Measurements from ENCODE around the gene UQCC3.
"Not testable (repeated sequence)": the region's sequence is repeated elsewhere in the genome, so short reads cannot be mapped to it uniquely, and the experiment has no call there.

UQCC3 gene, protein sequence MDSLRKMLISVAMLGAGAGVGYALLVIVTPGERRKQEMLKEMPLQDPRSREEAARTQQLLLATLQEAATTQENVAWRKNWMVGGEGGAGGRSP

DNA sequence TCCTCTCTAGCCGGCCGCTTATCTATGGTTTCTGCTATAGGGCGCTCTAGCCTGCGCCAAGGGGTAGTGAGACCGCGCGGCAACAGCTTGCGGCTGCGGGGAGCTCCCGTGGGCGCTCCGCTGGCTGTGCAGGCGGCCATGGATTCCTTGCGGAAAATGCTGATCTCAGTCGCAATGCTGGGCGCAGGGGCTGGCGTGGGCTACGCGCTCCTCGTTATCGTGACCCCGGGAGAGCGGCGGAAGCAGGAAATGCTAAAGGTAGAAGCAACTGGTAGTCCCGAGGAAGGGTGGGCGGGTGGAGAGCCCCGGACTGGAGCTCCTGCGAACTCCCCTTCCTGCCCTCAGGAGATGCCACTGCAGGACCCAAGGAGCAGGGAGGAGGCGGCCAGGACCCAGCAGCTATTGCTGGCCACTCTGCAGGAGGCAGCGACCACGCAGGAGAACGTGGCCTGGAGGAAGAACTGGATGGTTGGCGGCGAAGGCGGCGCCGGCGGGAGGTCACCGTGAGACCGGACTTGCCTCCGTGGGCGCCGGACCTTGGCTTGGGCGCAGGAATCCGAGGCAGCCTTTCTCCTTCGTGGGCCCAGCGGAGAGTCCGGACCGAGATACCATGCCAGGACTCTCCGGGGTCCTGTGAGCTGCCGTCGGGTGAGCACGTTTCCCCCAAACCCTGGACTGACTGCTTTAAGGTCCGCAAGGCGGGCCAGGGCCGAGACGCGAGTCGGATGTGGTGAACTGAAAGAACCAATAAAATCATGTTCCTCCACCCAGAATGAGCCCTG is at the start of gene UQCC3, which contains the start of gene LBHD1:
TSS of gene UQCC3 (plus strand) at position 66 of the 782 bp plus-strand sequence. CDS start at position 139, 73 bp downstream.
TSS of gene LBHD1 (minus strand) at position 660 of the 782 bp plus-strand sequence. CDS start 2,236 bp downstream, outside the sequence.
- DNase-seq (ENCODE audit: low spot score), result peak; percentile 88

DNA sequence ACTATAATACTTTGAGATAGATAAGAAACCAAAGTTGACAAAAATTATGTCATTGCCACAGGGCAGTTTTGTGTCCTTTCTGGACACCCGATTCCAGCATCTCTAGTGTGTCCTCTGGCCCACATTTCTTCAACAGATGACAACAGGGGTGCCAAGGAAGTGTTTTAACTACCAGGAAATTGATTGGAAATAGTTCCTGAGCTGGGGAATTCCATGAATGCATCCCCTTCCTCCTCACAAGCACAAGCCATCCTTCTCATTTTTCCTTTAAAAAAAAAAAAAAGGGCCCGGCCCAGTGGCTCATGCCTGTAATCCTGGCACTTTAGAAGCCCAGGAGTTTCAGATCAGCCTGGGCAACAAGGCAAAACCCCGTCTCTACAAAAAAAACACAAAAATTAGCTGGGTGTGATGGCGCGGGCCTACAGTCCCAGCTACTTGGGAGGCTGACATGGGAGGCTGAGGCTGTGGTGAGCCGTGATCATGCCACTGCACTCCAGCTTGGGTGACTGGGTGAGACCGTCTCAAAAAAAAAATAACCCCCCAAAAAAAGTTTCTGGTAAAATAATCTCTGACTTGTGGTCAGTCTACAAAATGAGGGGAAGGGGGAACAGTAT is 48.9 kb upstream of the UQCC3 start:
- DNase-seq (ENCODE audit: low spot score), result no peak

DNA sequence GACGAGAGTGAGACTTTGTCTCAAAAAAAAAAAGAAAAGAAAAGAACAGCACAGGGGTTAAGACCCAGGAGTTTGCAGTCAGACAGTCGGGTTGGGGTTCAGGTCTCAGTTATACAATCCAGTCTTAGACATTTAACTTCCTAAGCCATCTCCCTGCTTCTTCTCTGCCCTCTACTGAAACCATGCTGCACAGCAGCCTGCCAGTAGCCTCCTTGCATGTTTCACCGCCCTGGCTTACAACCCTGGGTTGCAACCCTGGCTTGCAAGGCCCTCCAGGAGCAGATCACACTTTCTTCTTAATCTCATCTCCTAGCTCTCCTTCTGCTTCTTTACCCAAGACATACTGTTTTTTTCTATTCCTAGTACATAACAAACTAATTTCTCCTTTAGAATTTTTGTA is 43.8 kb upstream of the UQCC3 start:
- no peak for DNase-seq (ENCODE audit: low spot score)

DNA sequence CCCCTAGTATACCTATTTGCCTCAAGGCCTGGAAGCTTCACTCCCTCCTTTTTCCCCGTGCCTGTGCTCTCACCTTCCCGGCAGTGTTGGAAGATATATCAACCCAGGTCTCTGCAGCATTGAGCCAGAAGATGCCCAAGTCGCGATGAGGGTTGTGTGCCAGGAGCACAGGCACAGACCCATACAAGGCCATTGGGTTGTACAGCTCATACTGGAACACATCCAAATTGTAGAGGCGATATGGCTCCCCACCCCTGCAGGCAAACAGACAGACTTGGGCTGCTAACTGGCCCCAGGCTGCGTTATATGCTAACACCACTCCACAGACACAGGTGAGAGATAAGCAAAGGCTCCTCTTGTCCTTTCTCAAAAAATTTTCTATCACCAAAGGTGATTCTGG is 39.0 kb upstream of the UQCC3 start:
- no peak for DNase-seq (ENCODE audit: low spot score)

DNA sequence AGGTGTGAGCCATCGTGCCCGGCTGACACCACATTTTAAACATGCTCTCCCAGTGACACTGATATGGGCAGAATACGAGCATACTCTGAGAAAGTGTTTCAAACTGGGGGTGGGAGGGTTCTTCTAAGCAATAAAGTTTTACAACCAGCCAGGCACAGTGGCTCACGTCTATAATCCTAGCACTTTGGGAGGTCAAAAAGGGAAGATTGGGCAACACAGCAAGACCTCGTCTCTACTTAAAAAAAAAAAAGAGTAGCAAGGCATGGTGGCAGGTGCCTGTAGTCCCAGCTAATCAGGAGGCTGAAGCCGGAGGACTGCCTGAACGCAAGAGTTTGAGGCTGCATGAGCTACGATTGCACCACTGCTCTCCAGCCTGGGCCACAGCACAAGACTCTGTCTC is 27.3 kb upstream of the UQCC3 start:
- DNase-seq (ENCODE audit: low spot score), result no peak

DNA sequence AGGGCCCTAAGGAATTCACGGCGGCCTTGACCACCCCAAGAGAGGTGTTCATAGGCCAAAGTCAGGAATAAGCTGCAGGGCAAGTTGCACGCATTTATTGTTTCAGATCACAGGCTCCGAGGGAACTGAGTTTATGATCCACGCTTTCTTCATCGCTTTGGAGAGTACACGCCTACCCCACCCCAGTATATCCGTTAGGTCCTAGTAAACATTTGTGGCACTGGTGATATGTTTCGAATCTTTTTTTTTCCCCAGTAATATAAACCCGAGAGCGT is 25.9 kb upstream of the UQCC3 start:
- DNase-seq (ENCODE audit: low spot score), result no peak

DNA sequence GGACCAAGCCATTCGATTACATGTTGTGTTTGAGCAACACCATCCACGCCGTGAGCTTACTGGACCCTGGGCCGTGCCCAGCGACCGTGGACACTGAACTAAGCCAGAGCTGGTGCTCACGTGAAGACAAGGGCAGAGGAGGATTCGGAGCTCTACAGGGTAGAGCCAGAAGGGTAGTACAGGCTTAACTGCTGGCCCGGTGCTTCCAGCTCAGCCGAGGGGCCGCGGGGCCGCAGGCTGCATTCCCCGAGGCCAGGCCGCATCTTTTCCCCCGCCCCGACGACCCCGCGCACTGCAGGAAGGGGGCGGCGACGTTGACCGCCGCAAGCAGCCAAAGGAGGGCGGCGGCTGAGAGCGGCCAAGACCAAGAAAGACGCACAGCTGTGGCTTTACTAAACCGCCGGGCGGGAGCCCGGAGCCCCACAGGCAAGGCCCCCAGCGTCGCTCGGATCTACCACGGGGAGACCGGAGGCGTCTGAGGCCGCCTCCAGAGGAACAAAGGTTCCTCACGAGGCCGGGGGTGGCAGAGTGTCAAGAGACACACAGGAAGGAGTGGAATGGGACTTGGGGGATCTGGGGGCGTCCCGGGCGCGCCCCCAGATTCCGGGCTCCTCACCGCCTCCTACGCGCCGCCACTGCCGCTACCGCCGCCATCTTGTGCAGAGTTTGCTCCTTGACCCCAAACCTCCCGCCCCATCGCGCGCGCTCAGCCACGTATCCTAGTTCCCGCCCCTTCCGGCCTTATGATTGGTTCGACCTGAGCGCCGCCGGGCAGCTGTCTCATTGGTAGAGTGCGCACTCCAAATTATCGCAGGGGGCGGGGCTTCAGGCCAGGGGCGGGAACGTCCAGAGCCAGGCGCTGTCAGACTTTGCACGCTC is 25.3 kb upstream of the UQCC3 start, which contains the start of gene GANAB:
TSS of gene GANAB (minus strand) at position 668 of the 879 bp plus-strand sequence. CDS start at position 654, 14 bp downstream.
- DNase-seq (ENCODE audit: low spot score), result peak; percentile 98

DNA sequence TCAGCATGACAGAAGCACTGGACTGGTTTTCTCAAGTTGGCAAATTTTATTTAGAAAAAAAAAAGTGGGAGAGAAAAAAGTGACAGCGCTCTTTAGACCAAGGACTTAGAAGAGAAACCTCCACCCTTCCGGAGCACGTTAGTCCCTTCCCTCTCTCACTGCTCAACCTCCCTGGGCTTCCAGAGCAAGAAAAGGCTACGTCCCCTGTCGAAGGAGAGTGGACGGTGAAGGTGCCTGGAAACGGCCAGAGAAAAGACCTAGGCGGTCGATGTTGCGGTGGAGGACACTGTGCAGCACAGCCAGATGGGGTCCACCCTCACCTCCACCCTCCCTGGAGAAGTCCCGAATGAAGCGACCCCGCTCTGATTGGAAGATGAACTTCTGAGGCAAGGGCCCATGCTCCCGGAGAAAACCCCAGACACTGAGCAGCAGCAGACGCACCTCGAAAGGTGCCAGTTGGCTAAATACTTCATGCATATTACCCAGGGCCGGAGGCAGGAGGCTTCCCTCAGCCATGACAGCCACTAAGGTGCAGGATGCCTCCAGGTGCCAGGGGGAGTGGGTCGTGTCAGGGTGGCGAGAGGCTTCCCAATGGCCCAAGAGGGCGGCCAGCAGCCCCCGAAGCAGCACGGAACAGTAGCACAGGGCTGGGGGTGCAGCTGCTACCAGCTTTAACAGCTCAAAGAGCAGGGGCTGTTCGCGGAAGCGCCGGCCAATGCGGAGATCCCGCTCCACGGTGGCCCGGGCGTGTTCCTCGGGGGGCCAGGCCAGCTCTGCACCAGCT is 24.5 kb upstream of the UQCC3 start:
- DNase-seq (ENCODE audit: low spot score), result no peak

DNA sequence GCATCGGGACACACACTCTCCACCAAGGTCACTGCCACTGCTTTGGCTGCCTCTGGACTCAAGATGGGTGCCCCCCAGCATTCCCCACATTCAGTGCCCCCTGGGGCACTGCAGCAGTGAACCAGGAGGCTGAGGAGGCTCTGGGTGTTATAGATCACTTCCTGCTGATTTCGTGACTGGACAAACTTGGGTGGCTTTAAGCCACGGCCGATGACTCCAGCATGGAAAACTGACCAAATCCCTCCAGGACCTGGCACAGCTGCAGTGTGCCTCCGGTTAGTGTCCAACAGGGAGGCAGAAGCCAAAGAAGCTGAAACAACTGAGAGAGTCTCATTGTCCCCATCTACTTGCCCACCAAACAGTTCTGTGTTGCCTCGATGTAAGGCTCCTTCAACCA is 23.9 kb upstream of the UQCC3 start:
- DNase-seq (ENCODE audit: low spot score), result no peak

DNA sequence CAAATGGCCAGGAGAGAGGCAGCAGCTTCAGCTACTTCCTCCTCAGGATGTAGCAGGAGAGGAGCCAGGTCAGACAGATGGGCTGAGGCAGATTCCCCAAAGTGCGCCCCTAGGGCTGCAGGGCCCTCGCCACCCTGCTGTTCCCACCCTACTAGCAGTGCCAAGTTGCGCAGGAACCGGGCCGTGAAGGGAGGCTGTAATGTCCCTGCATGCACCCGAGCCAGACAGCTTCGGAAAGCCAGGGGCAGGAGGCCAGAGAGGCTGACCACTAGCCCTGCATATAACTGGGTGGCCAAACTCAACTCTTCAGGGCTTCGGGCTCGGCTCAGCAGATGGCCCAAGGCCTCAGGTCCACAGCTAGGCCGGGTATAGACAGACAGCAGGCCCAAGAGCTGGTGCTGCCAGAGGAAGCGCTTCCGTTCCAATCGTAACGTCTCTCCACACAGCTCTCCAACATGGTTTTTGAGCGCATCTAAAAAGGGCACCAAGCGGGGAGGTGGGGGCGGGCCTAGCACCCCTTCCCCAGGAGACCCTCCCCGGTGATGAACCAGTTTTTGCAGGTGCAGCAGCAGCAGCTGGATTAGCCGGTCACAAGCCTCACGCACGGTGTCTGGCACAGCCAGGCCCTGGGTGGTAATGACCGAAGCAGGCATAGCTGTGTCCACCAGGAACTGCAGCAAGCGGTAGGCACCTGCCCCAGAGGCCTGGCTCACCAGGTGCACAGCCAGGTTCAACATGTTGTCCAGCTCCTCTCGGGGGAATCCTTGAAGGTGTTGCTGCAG is 23.1 kb upstream of the UQCC3 start:
- DNase-seq (ENCODE audit: low spot score), result no peak

DNA sequence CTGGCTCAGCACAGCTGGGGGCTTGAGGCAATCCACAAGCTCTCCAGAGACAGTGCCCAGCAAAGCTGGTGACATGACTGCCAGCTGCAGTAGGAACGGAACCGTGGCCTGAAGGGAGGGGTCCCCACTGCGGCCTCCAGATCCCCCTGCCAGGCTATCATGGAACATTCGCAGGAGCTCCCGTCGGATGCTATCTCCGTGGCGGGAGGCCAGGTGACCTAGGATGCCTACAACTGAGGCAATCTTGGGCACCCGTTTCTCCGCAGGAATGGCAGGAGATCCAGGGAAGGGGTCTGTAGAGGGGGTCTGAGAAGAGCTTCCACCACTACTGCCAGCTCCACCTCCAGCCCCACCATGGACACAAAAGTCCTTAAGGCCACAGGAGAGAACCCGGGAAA is 22.5 kb upstream of the UQCC3 start:
- DNase-seq (ENCODE audit: low spot score), result no peak

DNA sequence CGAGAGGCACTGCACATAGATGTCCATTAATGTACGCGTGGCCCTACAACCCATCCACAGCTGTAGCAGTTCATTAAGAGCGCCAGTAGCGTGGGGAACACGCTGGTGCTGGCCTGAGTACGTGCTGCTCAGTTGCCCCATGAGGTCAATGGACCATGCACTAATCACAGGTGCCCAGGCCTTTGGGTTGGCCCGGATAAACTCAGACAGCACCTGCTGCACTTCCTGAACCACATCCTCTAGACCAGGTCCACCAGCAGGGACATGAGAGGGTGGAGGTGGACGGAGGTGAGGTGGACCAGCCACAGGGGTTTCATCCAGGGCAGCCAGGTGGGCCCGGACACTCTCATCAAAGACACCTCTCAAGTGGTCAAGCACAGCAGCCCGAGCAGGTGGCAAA is 22.0 kb upstream of the UQCC3 start:
- DNase-seq (ENCODE audit: low spot score), result no peak

DNA sequence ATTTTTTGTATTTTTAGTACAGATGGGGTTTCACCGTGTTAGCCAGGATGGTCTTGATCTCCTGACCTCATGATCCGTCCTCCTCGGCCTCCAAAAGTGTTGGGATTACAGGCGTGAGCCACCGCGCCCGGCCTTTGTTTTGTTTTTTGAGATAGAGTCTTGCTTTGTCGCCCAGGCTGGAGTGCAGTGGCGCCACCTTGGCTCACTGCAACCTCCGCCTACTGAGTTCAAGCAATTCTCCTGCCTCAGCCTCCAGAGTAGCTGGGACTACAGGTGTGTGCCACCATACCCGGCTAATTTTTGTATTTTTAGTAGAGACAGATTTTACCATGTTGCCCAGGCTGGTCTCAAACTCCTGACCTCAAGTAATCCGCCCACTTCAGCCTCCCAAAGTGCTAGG is 21.2 kb upstream of the UQCC3 start:
- not testable (repeated sequence) for DNase-seq (ENCODE audit: low spot score)

DNA sequence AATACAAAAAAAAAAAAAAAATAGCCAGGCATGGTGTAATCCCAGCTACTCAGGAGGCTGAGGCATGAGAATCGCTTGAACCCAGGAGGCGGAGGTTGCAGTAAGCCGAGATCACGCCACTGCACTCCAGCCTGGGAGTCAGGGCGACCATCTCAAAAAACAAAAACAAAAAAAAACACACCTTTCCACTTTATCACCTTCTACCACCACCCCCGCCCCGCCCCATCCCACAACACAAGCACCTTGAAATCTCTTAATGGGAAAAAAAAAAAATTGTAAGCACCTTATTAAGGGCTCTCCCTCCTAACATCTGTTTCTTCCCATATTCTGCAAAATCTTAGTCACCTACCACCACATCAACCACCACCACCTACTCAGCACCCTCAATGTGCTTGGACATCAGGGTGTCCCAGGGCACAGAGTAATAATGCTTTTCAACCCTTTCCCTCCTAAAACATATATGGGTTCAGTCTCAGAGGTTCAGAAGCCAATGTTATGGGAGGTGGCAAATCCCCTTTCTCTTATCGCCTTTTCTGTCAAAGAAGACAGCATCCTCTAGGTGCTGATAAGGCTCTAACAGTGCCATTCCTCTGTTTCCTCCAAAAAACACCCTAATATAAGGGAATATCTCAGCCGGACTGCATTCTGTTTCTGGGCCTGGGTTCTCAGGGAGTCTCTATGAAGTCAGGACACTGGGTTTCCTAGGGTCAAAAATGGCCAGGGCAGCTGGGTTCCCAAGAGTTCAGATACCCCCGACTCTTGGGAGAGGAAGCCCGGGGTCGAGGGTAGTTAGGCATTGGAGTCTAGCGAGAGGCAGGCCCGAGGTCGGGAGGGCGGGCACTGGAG is 19.1 kb upstream of the UQCC3 start:
- no peak for DNase-seq (ENCODE audit: low spot score)

DNA sequence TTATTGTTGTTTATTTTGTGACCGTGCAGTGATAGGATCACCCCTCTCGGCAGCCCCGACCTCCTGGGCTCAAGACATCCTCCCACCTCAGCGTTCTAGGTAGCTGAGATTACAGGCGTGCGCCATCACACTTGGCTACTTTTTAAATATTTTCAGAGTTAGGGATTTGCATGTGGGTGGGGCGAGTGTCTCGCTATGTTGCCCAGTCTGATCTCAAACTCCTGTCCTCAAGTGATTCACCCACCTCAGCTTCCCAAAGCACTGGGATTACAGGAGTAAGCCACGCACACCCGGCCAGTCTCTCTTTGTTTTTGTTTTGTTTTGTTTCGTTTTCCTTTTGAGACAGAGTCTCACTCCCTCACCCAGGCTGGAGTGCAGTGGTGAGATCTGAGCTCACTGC is 17.2 kb upstream of the UQCC3 start:
- DNase-seq (ENCODE audit: low spot score), result no peak

DNA sequence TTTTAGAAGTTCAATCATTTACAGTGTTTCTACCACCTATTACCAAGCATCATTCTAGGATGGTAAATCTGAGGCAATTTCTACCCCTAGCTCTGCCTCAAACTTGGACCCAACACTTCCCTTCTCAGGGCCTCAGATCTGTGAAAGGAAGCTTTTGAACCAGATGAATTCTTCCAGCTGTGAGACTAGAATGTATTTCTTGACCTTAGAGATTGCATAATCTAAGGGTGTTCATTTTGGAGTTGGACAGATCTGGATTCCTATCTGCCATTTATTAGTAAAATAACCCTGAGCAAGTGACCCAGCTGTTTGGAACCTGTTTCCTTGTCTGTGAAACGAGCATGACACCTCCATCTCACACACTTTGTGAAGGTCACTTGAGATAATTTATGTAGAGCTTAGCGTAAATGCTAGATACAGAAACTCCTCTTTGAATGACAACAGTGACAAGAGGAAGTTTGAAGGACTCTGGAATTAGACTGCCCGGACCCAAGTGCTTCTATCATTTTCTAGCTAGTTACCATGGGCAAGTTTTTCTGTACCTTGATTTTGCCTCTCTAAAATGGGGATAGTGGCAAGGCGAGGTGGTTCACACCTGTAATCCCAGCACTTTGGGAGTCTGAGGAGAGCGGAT is 14.6 kb upstream of the UQCC3 start:
- no peak for DNase-seq (ENCODE audit: low spot score)

DNA sequence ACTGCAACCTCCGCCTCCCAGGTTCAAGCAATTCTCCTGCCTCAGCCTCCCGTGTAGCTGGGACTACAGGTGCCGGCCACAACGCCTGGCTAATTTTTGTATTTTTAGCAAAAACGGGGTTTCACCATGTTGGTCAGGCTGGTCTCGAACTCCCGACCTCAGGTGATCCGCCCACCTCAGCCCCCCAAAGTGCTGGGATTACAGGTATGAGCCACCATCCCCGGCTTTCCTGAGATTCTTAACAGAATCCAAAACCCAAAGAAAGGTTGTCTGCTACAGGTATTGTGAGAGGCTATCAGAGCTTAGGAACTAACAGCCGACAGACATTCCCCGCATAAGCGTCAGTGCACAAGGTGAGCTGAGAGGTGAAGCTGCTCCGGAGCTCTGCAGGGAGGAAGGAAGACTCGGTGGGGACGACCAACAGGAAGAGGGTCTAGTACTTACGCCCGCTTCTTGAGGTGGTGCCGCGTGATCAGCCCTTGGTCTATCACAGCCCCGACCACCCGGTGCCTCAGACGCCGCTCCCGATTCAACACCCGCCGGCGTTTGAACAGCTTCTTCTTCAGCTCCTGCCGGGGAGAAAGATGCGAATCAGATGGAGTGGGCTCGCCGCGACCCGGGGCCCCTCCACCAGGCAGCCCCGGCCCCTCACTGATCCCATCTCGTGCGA is 6.9 kb upstream of the UQCC3 start:
- DNase-seq (ENCODE audit: low spot score), result no peak

DNA sequence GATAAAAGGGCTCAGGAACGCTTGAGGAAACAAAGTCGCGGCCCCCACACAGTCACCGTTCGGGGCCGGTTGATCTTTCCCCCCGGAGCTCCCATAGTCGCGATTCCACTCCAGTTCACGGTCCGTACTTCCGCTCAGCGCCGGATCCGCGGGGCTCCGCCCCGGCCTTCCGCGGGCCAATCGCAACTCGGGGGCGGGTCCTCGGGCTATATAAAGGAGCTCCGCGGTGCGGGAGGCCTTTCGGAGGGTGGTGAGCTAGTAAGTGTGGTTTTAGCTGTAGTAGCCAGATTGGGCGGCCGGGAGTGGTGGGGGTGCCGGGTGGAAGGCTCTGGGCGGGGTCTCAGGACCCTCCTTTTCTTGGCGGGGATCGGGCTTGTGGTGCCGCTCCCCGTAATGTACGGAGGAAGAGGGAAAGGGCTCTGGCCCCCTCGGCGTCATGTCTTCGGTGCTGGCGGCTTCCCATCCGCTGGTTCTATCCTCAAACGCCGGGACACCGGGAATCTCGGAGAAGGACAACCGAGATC is 6.3 kb upstream of the UQCC3 start, which contains the start of the genes C11orf98 and CSKMT:
TSS of gene C11orf98 (minus strand) at position 136 of the 524 bp plus-strand sequence. CDS start at position 95, 41 bp downstream.
TSS of gene CSKMT (plus strand) at position 238 of the 524 bp plus-strand sequence. CDS start 568 bp downstream, outside the sequence.
- peak; percentile 94 for DNase-seq (ENCODE audit: low spot score)
